Measurements from ENCODE around the gene TSPY1. TPM values are rescaled to one million over a fixed set of nuclear protein-coding genes. Genes with fewer than 3 reads are reported as not detected.
"Not testable (repeated sequence)": the region's sequence is repeated elsewhere in the genome, so short reads cannot be mapped to it uniquely, and the experiment has no call there.

TSPY1 gene
- polyA plus RNA-seq, result not detected

GRCh38 chrY:9466655-9467054, at the start of gene TSPY1:
TSPY1 (plus strand) TSS chrY:9466955; CDS start chrY:9467001, 46 bp downstream.
- 86 to 90% methylated on average over 7 to 12 of the region's 25 CpGs; no CpG with 5 or more reads in 1 of the 3 donors for WGBS, 3 donors
- H3K27ac ChIP-seq (ENCODE audit: low read depth, low read length), result not testable (repeated sequence)

- H3K27ac ChIP-seq (ENCODE audit: low read depth, low read length), result not testable (repeated sequence)
- no CpG with 5 or more reads among the region's 26 CpGs for WGBS, 3 donors
Observed at GRCh38 chrY:9486967-9487366, 20.2 kb downstream of the TSPY1 start, which contains the start of gene TSPY9. TSPY9 (plus strand) TSS chrY:9487267; CDS start chrY:9487313, 46 bp downstream.

GRCh38 chrY:9504396-9504795, 37.6 kb downstream of the TSPY1 start:
- WGBS, 3 donors, result 63 to 67% methylated on average over 2 of the region's 6 CpGs; no CpG with 5 or more reads in 1 of the 3 donors
- H3K27ac ChIP-seq (ENCODE audit: low read depth, low read length), result not testable (repeated sequence)

GRCh38 chrY:9516287-9516686, 49.5 kb downstream of the TSPY1 start:
- WGBS, 3 donors, result 76 to 84% methylated on average over 7 of the region's 12 CpGs; no CpG with 5 or more reads in 1 of the 3 donors
- not testable (repeated sequence) for H3K27ac ChIP-seq (ENCODE audit: low read depth, low read length)

Other genes with a start within 250 kb of the TSPY1 start
- gene TSPY4, start 129.5 kb upstream of the TSPY1 start, polyA plus RNA-seq, result not detected
- not detected for gene TSPY8, start 109.2 kb upstream of the TSPY1 start, polyA plus RNA-seq
- not detected for gene TSPY3, start 68.5 kb upstream of the TSPY1 start, polyA plus RNA-seq
- not detected for gene TSPY9, start 20.3 kb downstream of the TSPY1 start, polyA plus RNA-seq
- gene TSPY10, start 60.9 kb downstream of the TSPY1 start, polyA plus RNA-seq, result not detected